OCI-LY1 (cell line): ENCODE data around the gene ALDH4A1.

Source experiments
- H2AFZ ChIP-seq: fragments of 200-600 bp; sonication (generic), shearing (Covaris generic); 2 replicates; pipeline ENCODE4 v1.6.0; 2014; ENCODE audit warnings: antibody characterized with exemption, mild to moderate bottlenecking, low read length
- H3F3A ChIP-seq: fragments of 200-600 bp; sonication (generic), shearing (Covaris generic); 2 replicates; pipeline ENCODE4 v1.6.0; 2014; ENCODE audit warnings: mild to moderate bottlenecking, antibody characterized with exemption, low read length, moderate library complexity; ENCODE audit not compliant: insufficient read depth
- H3K27ac ChIP-seq: fragments of 200-600 bp; sonication (generic); 2 replicates; pipeline ENCODE4 v1.5.1; 2014; ENCODE audit warnings: low read length, mixed run types, mild to moderate bottlenecking, low read depth; ENCODE audit not compliant: poor library complexity, severe bottlenecking
- H3K27me3 ChIP-seq: fragments of 200-600 bp; sonication (generic); 2 replicates; pipeline ENCODE4 v1.6.0; 2014; ENCODE audit warnings: antibody characterized with exemption, mild to moderate bottlenecking, low read length, moderate library complexity; ENCODE audit not compliant: insufficient read depth
- H3K36me3 ChIP-seq: fragments of 200-600 bp; sonication (generic); 2 replicates; pipeline ENCODE4 v1.6.1; 2014; ENCODE audit warnings: mild to moderate bottlenecking, antibody characterized with exemption, low read length, moderate library complexity, mixed read lengths; ENCODE audit not compliant: insufficient read depth
- H3K4me1 ChIP-seq: fragments of 200-600 bp; sonication (generic); 2 replicates; pipeline ENCODE4 v1.5.1; 2014; ENCODE audit warnings: mild to moderate bottlenecking, low read length, moderate library complexity; ENCODE audit not compliant: insufficient read depth, severe bottlenecking
- H3K4me2 ChIP-seq: fragments of 200-600 bp; sonication (generic), shearing (Covaris generic); 2 replicates; pipeline ENCODE4 v1.6.1; 2014; ENCODE audit warnings: low read length
- H3K4me3 ChIP-seq: fragments of 200-600 bp; sonication (generic); 2 replicates; pipeline ENCODE4 v1.5.1; 2014; ENCODE audit warnings: low read length, low read depth, mild to moderate bottlenecking, mixed read lengths; ENCODE audit not compliant: poor library complexity, severe bottlenecking
- H3K79me2 ChIP-seq: fragments of 200-600 bp; shearing (Covaris generic); 2 replicates; pipeline ENCODE4 v1.6.1; 2016; ENCODE audit warnings: mixed run types, low read length, mixed read lengths; ENCODE audit not compliant: insufficient read depth
- H3K9ac ChIP-seq: fragments of 200-600 bp; sonication (generic), shearing (Covaris generic); 2 replicates; pipeline ENCODE4 v1.6.1; 2014; ENCODE audit warnings: mild to moderate bottlenecking, low read length, mixed read lengths
- H3K9me2 ChIP-seq: fragments of 200-600 bp; sonication (generic), shearing (Covaris generic); 2 replicates; pipeline ENCODE4 v1.6.1; 2014; ENCODE audit warnings: low read depth, mild to moderate bottlenecking, low read length, mixed read lengths
- H3K9me3 ChIP-seq: fragments of 200-600 bp; shearing (Covaris generic); 2 replicates; pipeline ENCODE4 v1.6.1; 2014; ENCODE audit warnings: low read length, mixed read lengths
- H4K20me1 ChIP-seq: fragments of 200-600 bp; sonication (generic), shearing (Covaris generic); 2 replicates; pipeline ENCODE4 v1.6.0; 2016; ENCODE audit warnings: mild to moderate bottlenecking, low read length; ENCODE audit not compliant: insufficient read depth
- EZH2 ChIP-seq: fragments of 200-600 bp; sonication (generic), shearing (Covaris generic); IDR thresholded peaks from 2 replicates; pipeline ENCODE4 v1.8.0; 2017; ENCODE audit warnings: borderline replicate concordance, mixed run types, mild to moderate bottlenecking, antibody characterized with exemption, low read length, moderate library complexity, mixed read lengths
- TF ChIP-seq, protein P1 (sequence below): fragments of 200-600 bp; sonication (generic), shearing (Covaris generic); IDR thresholded peaks from 2 replicates; pipeline ENCODE4 v1.5.1; 2017; ENCODE audit warnings: mild to moderate bottlenecking, antibody characterized with exemption, low read length, moderate library complexity, mixed read lengths

The ALDH4A1 gene

DNA sequence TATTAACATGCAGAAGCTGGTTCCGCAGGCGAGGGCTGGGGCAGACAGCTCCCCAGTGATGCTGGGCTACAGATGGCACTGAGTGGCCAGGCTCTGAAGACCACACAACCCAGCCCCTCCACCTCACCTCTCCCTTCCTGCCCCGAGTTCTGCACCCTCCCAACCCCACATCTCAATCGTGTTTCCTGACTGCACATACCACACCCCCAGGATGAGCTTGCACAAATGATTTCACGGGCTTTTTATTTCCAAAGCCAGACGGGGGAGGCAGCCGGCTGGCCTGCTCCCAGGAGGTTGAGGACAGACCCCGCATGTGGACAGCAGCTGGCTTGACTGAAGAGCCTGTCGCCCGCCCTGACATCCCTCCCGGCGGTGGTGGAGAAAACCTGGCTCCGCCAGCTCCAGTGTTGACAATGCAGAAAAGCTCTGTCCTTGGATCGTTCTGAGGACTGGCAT is 21.4 kb upstream of the ALDH4A1 start:
- Histone ChIP-seq H4K20me1 (no peaks in the 10 kb centered on the region), H3K36me3 (no peaks in the 10 kb centered on the region), H3F3A (no peaks in the 10 kb centered on the region), H3K27me3 (0 out of 2 replicates have a peak, but pooled peaks cover 3% of the 10 kb centered on the region), H3K9ac (no peak overlapping the region), H2AFZ (no peak overlapping the region), H3K4me2 (no peak overlapping the region), H3K9me3 (no peaks in the 10 kb centered on the region), H3K4me3 (no peak overlapping the region), H3K79me2 (no peaks in the 10 kb centered on the region), H3K4me1 (peaks cover 14% of the 10 kb centered on the region), H3K9me2 (no peaks in the 10 kb centered on the region), H3K27ac (no peak overlapping the region)
- no peak for TF ChIP-seq EZH2
- TF ChIP-seq, protein P1, sequence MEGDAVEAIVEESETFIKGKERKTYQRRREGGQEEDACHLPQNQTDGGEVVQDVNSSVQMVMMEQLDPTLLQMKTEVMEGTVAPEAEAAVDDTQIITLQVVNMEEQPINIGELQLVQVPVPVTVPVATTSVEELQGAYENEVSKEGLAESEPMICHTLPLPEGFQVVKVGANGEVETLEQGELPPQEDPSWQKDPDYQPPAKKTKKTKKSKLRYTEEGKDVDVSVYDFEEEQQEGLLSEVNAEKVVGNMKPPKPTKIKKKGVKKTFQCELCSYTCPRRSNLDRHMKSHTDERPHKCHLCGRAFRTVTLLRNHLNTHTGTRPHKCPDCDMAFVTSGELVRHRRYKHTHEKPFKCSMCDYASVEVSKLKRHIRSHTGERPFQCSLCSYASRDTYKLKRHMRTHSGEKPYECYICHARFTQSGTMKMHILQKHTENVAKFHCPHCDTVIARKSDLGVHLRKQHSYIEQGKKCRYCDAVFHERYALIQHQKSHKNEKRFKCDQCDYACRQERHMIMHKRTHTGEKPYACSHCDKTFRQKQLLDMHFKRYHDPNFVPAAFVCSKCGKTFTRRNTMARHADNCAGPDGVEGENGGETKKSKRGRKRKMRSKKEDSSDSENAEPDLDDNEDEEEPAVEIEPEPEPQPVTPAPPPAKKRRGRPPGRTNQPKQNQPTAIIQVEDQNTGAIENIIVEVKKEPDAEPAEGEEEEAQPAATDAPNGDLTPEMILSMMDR = no peak

DNA sequence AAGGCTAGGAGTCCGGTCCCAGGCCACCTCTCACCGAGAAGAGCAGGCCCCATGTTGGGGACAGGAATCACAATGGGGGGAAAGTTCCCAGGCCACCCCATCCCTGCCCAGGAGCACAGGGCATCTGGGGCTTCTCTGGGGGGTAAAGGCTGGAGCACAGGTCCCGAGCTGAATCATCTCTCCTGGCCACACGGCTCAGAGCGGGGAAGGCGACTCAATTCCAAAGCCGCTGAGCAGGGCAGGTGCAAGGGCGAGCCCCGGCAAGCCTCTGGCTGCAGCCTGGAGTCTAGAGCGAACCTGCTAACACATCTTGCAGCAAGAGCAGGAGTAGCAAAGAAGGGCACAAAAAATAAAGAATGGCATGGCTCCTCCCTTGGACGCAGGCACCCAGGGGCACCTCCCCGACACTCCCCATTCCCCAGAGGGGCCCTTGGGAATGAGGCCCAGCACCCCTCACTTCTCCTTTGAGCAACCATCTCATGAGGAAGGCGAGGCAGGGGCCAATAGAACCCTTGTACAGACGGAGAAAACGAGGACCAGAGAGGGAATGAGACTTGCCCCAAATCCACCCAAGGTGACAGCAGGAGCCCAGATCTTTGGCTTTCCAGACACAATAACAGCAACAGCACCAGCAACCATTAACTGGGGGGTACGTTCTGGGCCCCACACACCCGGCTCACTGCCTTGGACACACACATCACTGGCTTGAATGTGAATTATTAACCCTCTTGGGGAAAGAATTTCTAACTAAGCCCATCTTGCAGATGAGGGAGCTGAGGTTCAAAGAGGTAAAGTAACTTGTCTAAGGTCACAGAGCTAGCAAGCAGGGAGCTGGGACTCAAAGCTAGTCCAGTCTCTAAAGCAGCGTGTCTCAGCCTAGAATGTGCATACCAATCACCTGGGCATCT is 20.7 kb upstream of the ALDH4A1 start:
- Histone ChIP-seq H3K9me2 (no peaks in the 10 kb centered on the region), H3K27me3 (0 out of 2 replicates have a peak, but pooled peaks cover 3% of the 10 kb centered on the region), H2AFZ (no peak overlapping the region), H3K4me1 (peaks cover 14% of the 10 kb centered on the region), H3K4me2 (no peak overlapping the region), H3K4me3 (no peak overlapping the region), H3K36me3 (no peaks in the 10 kb centered on the region), H3K9ac (no peak overlapping the region), H3K9me3 (no peaks in the 10 kb centered on the region), H3K79me2 (no peaks in the 10 kb centered on the region), H4K20me1 (no peaks in the 10 kb centered on the region), H3K27ac (no peak overlapping the region), H3F3A (no peaks in the 10 kb centered on the region)
- TF ChIP-seq, protein P1 = no peak
- no peak for TF ChIP-seq EZH2

DNA sequence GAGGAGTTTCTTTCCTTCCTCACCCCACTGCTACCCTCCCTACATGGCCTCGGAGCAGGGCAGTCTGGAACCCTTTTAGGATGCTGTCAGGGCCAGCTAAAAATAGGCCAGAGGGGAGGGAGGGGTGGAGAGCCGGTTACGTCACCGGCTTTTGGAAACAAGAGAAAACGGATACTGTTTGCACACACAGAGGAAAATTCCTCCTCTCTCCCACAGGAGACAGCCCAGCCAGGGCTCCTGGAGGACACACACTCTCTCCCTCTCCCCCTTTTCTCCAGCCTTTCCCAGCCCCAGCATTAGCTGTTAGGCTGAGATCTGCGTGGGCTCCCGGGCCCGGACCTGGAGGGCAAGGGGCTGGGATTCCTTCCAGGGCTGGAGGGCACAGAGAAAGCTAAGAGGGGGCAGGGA is 20.0 kb upstream of the ALDH4A1 start:
- Histone ChIP-seq H3K79me2 (no peaks in the 10 kb centered on the region), H3K36me3 (no peaks in the 10 kb centered on the region), H3K4me2 (no peak overlapping the region), H2AFZ (no peak overlapping the region), H3K27ac (no peak overlapping the region), H3K27me3 (0 out of 2 replicates have a peak, but pooled peaks cover 3% of the 10 kb centered on the region), H3K4me3 (no peak overlapping the region), H4K20me1 (no peaks in the 10 kb centered on the region), H3K9me2 (no peaks in the 10 kb centered on the region), H3K9me3 (no peaks in the 10 kb centered on the region), H3K4me1 (peaks cover 10% of the 10 kb centered on the region), H3F3A (no peaks in the 10 kb centered on the region), H3K9ac (no peak overlapping the region)
- TF ChIP-seq, protein P1 = no peak
- no peak for TF ChIP-seq EZH2
